Prostate gland (tissue), 2 donors: ENCODE measurements around the gene SPATA20.
A peak's percentile ranks its signal among the peaks of the same experiment; 100 is the strongest.

ENCODE experiments used
- POLR2A ChIP-seq: fragments of 450-650 bp; IDR thresholded peaks from one replicate; pipeline ENCODE4 v1.6.1; 2016; ENCODE audit warnings: antibody characterized with exemption, mild to moderate bottlenecking
- POLR2AphosphoS5 ChIP-seq: sonication (generic); formaldehyde crosslinking; IDR thresholded peaks from one replicate; pipeline ENCODE4 v1.6.1; 2017; ENCODE audit warnings: antibody characterized with exemption
- TF ChIP-seq, protein P1 (sequence below), 4 experiments: fragments of 200-600 bp in 2 of 4; fragments of 450-650 bp in 2 of 4; sonication (generic) in 2 of 4; IDR thresholded peaks; 1 replicate in 3 of 4; 2 replicates in 1 of 4; pipeline ENCODE4 v1.5.1; 2016 to 2019; ENCODE audit warnings: antibody characterized with exemption in 4 of 4, mild to moderate bottlenecking in 2 of 4, moderate library complexity in 2 of 4

DNA sequence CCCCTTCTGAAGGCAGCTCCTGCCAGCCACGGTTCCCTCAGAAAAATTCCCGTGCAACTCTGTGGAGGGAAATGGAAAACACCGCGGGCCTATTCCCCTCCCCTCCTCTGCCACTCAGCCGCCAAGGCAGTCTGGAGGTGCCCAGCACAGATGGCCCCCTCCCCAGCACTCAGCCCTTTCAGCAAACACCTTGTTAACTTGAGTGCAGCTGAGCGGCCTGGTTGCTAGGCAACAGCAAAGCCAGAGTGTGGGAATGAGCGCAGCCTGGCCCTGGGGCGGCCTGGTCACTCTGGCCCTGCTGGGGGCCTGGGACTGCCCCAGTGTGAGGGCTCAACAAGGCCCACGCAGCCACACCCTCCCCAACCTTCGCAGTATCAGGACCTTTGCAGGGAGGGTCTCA, 46.3 kb downstream of the SPATA20 start:
- TF ChIP-seq, protein P1, sequence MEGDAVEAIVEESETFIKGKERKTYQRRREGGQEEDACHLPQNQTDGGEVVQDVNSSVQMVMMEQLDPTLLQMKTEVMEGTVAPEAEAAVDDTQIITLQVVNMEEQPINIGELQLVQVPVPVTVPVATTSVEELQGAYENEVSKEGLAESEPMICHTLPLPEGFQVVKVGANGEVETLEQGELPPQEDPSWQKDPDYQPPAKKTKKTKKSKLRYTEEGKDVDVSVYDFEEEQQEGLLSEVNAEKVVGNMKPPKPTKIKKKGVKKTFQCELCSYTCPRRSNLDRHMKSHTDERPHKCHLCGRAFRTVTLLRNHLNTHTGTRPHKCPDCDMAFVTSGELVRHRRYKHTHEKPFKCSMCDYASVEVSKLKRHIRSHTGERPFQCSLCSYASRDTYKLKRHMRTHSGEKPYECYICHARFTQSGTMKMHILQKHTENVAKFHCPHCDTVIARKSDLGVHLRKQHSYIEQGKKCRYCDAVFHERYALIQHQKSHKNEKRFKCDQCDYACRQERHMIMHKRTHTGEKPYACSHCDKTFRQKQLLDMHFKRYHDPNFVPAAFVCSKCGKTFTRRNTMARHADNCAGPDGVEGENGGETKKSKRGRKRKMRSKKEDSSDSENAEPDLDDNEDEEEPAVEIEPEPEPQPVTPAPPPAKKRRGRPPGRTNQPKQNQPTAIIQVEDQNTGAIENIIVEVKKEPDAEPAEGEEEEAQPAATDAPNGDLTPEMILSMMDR (IDR thresholded peaks at IDR 0.05): no peak
- TF ChIP-seq POLR2AphosphoS5 (peak; percentile 61), POLR2A (no peak)
